ENCODE measurements around the gene DZIP3. TPM values are rescaled to one million over a fixed set of nuclear protein-coding genes. Genes with fewer than 3 reads are reported as not detected.

Gene DZIP3
- total RNA-seq, 6 donors from 2014 or later, result 3.4 to 25.0 (median 7.5) TPM

DNA sequence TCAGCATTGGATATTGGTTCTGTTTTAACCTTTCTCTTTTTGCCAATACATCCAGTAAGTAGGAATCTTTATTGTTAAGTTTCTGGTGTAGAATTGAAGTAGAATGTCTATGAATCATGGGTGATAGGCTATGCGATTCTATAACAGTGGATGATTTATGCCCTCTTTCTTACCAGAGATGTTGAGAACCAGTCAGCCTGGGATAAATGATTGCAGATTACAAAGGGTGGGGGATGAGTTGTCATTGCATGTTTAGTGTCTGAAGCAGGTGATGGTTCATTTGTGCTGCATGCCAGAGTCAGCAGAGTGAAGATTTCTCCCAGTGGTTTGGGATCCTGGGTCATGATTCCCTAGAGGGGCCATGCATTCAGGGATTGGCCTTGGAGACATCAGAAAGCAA lies 153.4 kb downstream of the DZIP3 start:
- no peak for ATAC-seq (ENCODE audit: low FRiP score in 2 of 2)
- H3K9me3 ChIP-seq, result no peaks in the 10 kb centered on the region
- DNase-seq, result no peak
- TF ChIP-seq POLR2A (IDR thresholded peaks at IDR 0.05) (no peak), EP300 (IDR thresholded peaks at IDR 0.05) (no peak), POLR2AphosphoS5 (IDR thresholded peaks at IDR 0.05) (no peak)
- TF ChIP-seq, protein P1, sequence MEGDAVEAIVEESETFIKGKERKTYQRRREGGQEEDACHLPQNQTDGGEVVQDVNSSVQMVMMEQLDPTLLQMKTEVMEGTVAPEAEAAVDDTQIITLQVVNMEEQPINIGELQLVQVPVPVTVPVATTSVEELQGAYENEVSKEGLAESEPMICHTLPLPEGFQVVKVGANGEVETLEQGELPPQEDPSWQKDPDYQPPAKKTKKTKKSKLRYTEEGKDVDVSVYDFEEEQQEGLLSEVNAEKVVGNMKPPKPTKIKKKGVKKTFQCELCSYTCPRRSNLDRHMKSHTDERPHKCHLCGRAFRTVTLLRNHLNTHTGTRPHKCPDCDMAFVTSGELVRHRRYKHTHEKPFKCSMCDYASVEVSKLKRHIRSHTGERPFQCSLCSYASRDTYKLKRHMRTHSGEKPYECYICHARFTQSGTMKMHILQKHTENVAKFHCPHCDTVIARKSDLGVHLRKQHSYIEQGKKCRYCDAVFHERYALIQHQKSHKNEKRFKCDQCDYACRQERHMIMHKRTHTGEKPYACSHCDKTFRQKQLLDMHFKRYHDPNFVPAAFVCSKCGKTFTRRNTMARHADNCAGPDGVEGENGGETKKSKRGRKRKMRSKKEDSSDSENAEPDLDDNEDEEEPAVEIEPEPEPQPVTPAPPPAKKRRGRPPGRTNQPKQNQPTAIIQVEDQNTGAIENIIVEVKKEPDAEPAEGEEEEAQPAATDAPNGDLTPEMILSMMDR (IDR thresholded peaks at IDR 0.05), result no peak
- H3K36me3 ChIP-seq, result no peaks in the 10 kb centered on the region
- WGBS, 2 donors, result 84 to 100% methylated on average over 1 of the region's 1 CpG
- no peak overlapping the region for H3K27ac ChIP-seq
- H3K4me3 ChIP-seq, result no peak overlapping the region
- no peaks in the 10 kb centered on the region for H3K4me1 ChIP-seq
- H3K27me3 ChIP-seq, result no peaks in the 10 kb centered on the region

Small RNA genes lying within 50 kb of the gene (small RNA-seq; reads per million reads assigned to genes)
- 0 reads per million in 4 donors for gene AC092185.1
- gene RF00156, result 0 reads per million in 4 donors

Other genes starting within 250 kb of the DZIP3 start
- 1 to 10 TPM in 3 of 6 donors, under 1 TPM in 3; 0.20 to 7.3 (median 0.93) TPM for gene MYH15, start 79.1 kb upstream of the DZIP3 start, total RNA-seq
- gene CIP2A, start 284 bp upstream of the DZIP3 start, total RNA-seq, result 1 to 10 TPM; 1.9 to 7.5 (median 3.8) TPM
- gene RETNLB, start 167.7 kb downstream of the DZIP3 start, total RNA-seq, result not detected
- 1 to 10 TPM in 4 of 6 donors, under 1 TPM in 2; 0.67 to 9.9 (median 1.1) TPM for gene TRAT1, start 233.1 kb downstream of the DZIP3 start, total RNA-seq